Measurements from ENCODE around the gene HIF3A. TPM values are rescaled to one million over a fixed set of nuclear protein-coding genes. Genes with fewer than 3 reads are reported as not detected.

The HIF3A gene
- total and polyA plus RNA-seq, 2 of the 8 experiments (the other 6 are each of a cell fraction or from before 2014, with no cell fraction given), result 38.6 to 38.8 TPM

GRCh38 chr19:46279177-46279576 is 17.7 kb upstream of the HIF3A start (continued):
- TF ChIP-seq ATF2 (IDR thresholded peaks at IDR 0.05; ENCODE audit: low read length) (no peak), CEBPB (IDR thresholded peaks at IDR 0.05; ENCODE audit: low read depth, low read length) (no peak), CHD2 (IDR thresholded peaks at IDR 0.05; ENCODE audit: low read length) (no peak), GTF2F1 (IDR thresholded peaks at IDR 0.05; ENCODE audit: borderline replicate concordance, low read depth, low read length) (no peak)

Data from H1 (cell line).